A549 treated with Mapracorat at 1 μM for 4 hours (cell line): Measurements from ENCODE around the gene B3GNT8. TPM values are rescaled to one million over a fixed set of nuclear protein-coding genes. Genes with fewer than 3 reads are reported as not detected.

Source experiments
- total RNA-seq: library from RNA; stranded (reverse); fragments of 200-300 nt; extraction: Qiagen RNA extraction; gene quantifications from 5 replicates; pipeline ENCODE4 v1.2.3, GENCODE V29; 2022

Gene B3GNT8
- total RNA-seq = 0.10 to 0.32 TPM (median 0.13 TPM) in 4 of 5 replicates, not detected in the other

GRCh38 chr19:41426952-41427646, at the start of gene B3GNT8:
Gene B3GNT8 (minus strand): TSS chr19:41427374. CDS start chr19:41426778, 596 bp downstream.

GRCh38 chr19:41442473-41443355, 15.5 kb upstream of the B3GNT8 start, which contains the start of gene ERICH4:
Gene ERICH4 (plus strand): TSS chr19:41443156. CDS start chr19:41443170, 14 bp downstream.

GRCh38 chr19:41439441-41440222, 12.5 kb upstream of the B3GNT8 start, which contains the start of gene DMAC2:
Gene DMAC2 (minus strand): TSS chr19:41439912. CDS start chr19:41439899, 13 bp downstream.

GRCh38 chr19:41397086-41398049, 29.8 kb downstream of the B3GNT8 start, which contains the start of the genes BCKDHA and EXOSC5:
Gene BCKDHA (plus strand): TSS chr19:41397818. CDS start chr19:41397828, 10 bp downstream.
Gene EXOSC5 (minus strand): TSS chr19:41397359. CDS start chr19:41397328, 31 bp downstream.

GRCh38 chr19:41376241-41376997, 50.8 kb downstream of the B3GNT8 start, which contains the start of gene TMEM91:
Gene TMEM91 (plus strand): TSS chr19:41376533. CDS start chr19:41378310, 1,777 bp downstream.

Other genes with a start within 250 kb of the B3GNT8 start
- gene CYP2S1, start 234.2 kb downstream of the B3GNT8 start, total RNA-seq = 18.9 to 24.2 TPM (median 19.7 TPM) in 5 replicates
- gene AXL, start 208.2 kb downstream of the B3GNT8 start, total RNA-seq = 99.0 to 113 TPM (median 106 TPM) in 5 replicates
- gene HNRNPUL1, start 163.0 kb downstream of the B3GNT8 start, total RNA-seq = 293 to 307 TPM (median 295 TPM) in 5 replicates
- gene CCDC97, start 117.2 kb downstream of the B3GNT8 start, total RNA-seq = 34.5 to 44.3 TPM (median 37.9 TPM) in 5 replicates
- gene TGFB1, start 73.5 kb downstream of the B3GNT8 start, total RNA-seq = 129 to 150 TPM (median 136 TPM) in 5 replicates
- 22.8 to 33.3 TPM (median 31.3 TPM) in 5 replicates for gene B9D2, start 63.2 kb downstream of the B3GNT8 start, total RNA-seq
- 2.5 to 4.9 TPM (median 3.8 TPM) in 5 replicates for gene TMEM91, start 50.8 kb downstream of the B3GNT8 start, total RNA-seq
- gene EXOSC5, start 30.0 kb downstream of the B3GNT8 start, total RNA-seq = 74.8 to 101 TPM (median 93.2 TPM) in 5 replicates
- gene BCKDHA, start 29.6 kb downstream of the B3GNT8 start, total RNA-seq = 36.6 to 47.0 TPM (median 42.0 TPM) in 5 replicates
- gene DMAC2, start 12.5 kb upstream of the B3GNT8 start, total RNA-seq = 104 to 110 TPM (median 107 TPM) in 5 replicates
- gene ERICH4, start 15.8 kb upstream of the B3GNT8 start, total RNA-seq = 0.15 TPM in 1 of 5 replicates, not detected in the others
- gene CEACAM21, start 148.8 kb upstream of the B3GNT8 start, total RNA-seq = not detected in 5 replicates
- gene CEACAM4, start 199.7 kb upstream of the B3GNT8 start, total RNA-seq = not detected in 5 replicates